ENCODE data around the gene CYP19A1. TPM values are rescaled to one million over a fixed set of nuclear protein-coding genes. Genes with fewer than 3 reads are reported as not detected.

CYP19A1 gene
- total RNA-seq, 1 donor from 2014 or later: 0.07 TPM

- CTCF ChIA-PET: no interaction called here
- POLR2A ChIA-PET: no interaction called here
- no peak overlapping the region for H3K27ac Mint-ChIP-seq
Measured at GRCh38 chr15:51321316-51321715, 17.1 kb downstream of the CYP19A1 start.

GRCh38 chr15:51320843-51321242, 17.6 kb downstream of the CYP19A1 start:
- DNase-seq (no peak), ATAC-seq (ENCODE audit: low read depth) (no peak)
- Mint-ChIP-seq H3K27me3 (peaks cover 9% of the 10 kb centered on the region), H3K36me3 (ENCODE audit: low read depth) (no peaks in the 10 kb centered on the region), H3K9me3 (no peaks in the 10 kb centered on the region), H3K4me3 (no peak overlapping the region), H3K27ac (no peak overlapping the region), H3K4me1 (no peaks in the 10 kb centered on the region)
- intact Hi-C loops (cut with micrococcal nuclease): no loop called here
- CTCF ChIA-PET: no interaction called here
- no peak for TF ChIP-seq CTCF (IDR thresholded peaks at IDR 0.05)
- POLR2A ChIA-PET: no interaction called here

More at GRCh38 chr15:51321316-51321715, 17.1 kb downstream of the CYP19A1 start:
- TF ChIP-seq CTCF (IDR thresholded peaks at IDR 0.05): no peak
- no peak overlapping the region for H3K4me3 Mint-ChIP-seq
- H3K27me3 Mint-ChIP-seq: peaks cover 9% of the 10 kb centered on the region
- no peaks in the 10 kb centered on the region for H3K9me3 Mint-ChIP-seq
- ATAC-seq (ENCODE audit: low read depth): no peak
- H3K36me3 Mint-ChIP-seq (ENCODE audit: low read depth): no peaks in the 10 kb centered on the region
- DNase-seq: no peak
- H3K4me1 Mint-ChIP-seq: no peaks in the 10 kb centered on the region
- intact Hi-C loops (cut with micrococcal nuclease): no loop called here

GRCh38 chr15:51319539-51319938, 18.9 kb downstream of the CYP19A1 start:
- ChIA-PET POLR2A (no interaction called here), CTCF (no interaction called here)
- intact Hi-C loops (cut with micrococcal nuclease): no loop called here
- no peak overlapping the region for H3K4me3 Mint-ChIP-seq
- peaks cover 5% of the 10 kb centered on the region for H3K27me3 Mint-ChIP-seq
- DNase-seq (no peak), ATAC-seq (ENCODE audit: low read depth) (no peak)
- H3K9me3 Mint-ChIP-seq: no peaks in the 10 kb centered on the region
- no peak overlapping the region for H3K27ac Mint-ChIP-seq
- H3K36me3 Mint-ChIP-seq (ENCODE audit: low read depth): no peaks in the 10 kb centered on the region
- no peak for TF ChIP-seq CTCF (IDR thresholded peaks at IDR 0.05)
- H3K4me1 Mint-ChIP-seq: no peaks in the 10 kb centered on the region

- Mint-ChIP-seq H3K9me3 (no peaks in the 10 kb centered on the region), H3K36me3 (ENCODE audit: low read depth) (no peaks in the 10 kb centered on the region), H3K4me1 (no peaks in the 10 kb centered on the region), H3K27me3 (peaks cover 5% of the 10 kb centered on the region), H3K4me3 (no peak overlapping the region), H3K27ac (no peak overlapping the region)
- TF ChIP-seq CTCF (IDR thresholded peaks at IDR 0.05): no peak
- DNase-seq (no peak), ATAC-seq (ENCODE audit: low read depth) (no peak)
- intact Hi-C loops (cut with micrococcal nuclease): no loop called here
- POLR2A ChIA-PET: no interaction called here
- CTCF ChIA-PET: no interaction called here
Measured at GRCh38 chr15:51318382-51319150, 19.8 kb downstream of the CYP19A1 start.

GRCh38 chr15:51316636-51317035, 21.8 kb downstream of the CYP19A1 start:
- intact Hi-C loops (cut with micrococcal nuclease): no loop called here
- Mint-ChIP-seq H3K36me3 (ENCODE audit: low read depth) (no peaks in the 10 kb centered on the region), H3K27me3 (peaks cover 7% of the 10 kb centered on the region), H3K27ac (no peak overlapping the region), H3K9me3 (no peaks in the 10 kb centered on the region), H3K4me3 (no peak overlapping the region), H3K4me1 (no peaks in the 10 kb centered on the region)
- no peak for ATAC-seq (ENCODE audit: low read depth)
- TF ChIP-seq CTCF (IDR thresholded peaks at IDR 0.05): no peak
- ChIA-PET POLR2A (no interaction called here), CTCF (no interaction called here)
- no peak for DNase-seq

All from activated B cell treated with CpG ODN at 0.5 μM for 24 hours (primary cell).